ENCODE measurements around the gene CBLB. TPM values are rescaled to one million over a fixed set of nuclear protein-coding genes. Genes with fewer than 3 reads are reported as not detected.

Gene CBLB
- polyA plus RNA-seq, 2 of the 4 experiments (the other 2 are of a cell fraction), result 6.8 to 16.2 TPM

GRCh38 chr3:105775368-105775767 is 93.4 kb downstream of the CBLB start:
- H3K4me1 ChIP-seq, result 0 out of 3 replicates have a peak, but pooled peaks cover 3% of the 10 kb centered on the region
- H3K9me3 ChIP-seq, result no peaks in the 10 kb centered on the region
- DNase-seq (ENCODE audit: low read depth in 1 of 2, low spot score in 1 of 2) (no peak), ATAC-seq (no peak), FAIRE-seq (peak; percentile 7)
- no peak overlapping the region for H3K4me3 ChIP-seq
- ChIA-PET POLR2A (no interaction called here), CTCF (no interaction called here)
- TF ChIP-seq, protein P1, sequence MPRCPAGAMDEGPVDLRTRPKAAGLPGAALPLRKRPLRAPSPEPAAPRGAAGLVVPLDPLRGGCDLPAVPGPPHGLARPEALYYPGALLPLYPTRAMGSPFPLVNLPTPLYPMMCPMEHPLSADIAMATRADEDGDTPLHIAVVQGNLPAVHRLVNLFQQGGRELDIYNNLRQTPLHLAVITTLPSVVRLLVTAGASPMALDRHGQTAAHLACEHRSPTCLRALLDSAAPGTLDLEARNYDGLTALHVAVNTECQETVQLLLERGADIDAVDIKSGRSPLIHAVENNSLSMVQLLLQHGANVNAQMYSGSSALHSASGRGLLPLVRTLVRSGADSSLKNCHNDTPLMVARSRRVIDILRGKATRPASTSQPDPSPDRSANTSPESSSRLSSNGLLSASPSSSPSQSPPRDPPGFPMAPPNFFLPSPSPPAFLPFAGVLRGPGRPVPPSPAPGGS (IDR thresholded peaks at IDR 0.05), result no peak
- peak; percentile 41 for TF ChIP-seq MAFK (IDR thresholded peaks at IDR 0.05; ENCODE audit: partially characterized antibody)
- H3K4me2 ChIP-seq, result no peak overlapping the region
- no peak overlapping the region for H3K27ac ChIP-seq
- 64% methylated on average over 3 of the region's 3 CpGs for WGBS (ENCODE audit: missing lambda C conversion rate)

DNA sequence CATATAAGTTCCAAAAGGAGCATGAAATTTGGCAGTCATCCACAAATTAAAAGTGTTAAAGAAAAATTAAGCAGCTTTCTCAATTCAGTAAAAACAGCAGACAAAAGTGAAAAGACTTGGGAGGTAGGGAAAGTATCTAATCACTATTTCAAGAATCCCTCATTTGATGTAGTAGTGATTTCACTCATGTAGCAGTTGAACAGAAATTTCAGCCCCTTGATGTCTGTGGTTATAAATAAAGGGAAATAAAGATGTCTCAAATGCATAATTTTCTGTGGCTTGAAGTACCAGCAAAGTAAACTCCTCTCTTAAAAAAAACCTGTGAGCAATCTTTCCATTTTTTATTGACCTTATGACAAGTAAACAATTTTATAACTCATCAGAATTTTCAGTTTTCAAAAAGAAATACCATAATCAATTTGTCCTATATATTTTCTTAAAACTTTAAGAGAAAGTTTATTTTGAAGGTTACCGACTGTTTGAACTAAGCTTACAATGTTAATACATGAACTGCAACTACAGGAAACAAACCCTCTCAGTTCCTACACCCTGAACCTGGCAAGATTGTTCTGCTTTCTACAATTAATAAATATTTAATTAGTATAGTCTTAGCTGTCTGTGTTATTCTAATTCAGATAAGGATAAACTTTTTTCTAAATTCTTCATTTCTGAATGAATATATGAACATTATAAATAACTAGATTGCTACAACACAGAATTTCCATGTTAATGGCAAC is 94.2 kb downstream of the CBLB start:
- CTCF ChIA-PET, result no interaction called here
- 0 out of 3 replicates have a peak, but pooled peaks cover 3% of the 10 kb centered on the region for H3K4me1 ChIP-seq
- no peak for ATAC-seq
- DNase-seq (ENCODE audit: low read depth in 1 of 2, low spot score in 1 of 2), result no peak
- no peak overlapping the region for H3K27ac ChIP-seq
- 89% methylated on average over 1 of the region's 1 CpG for WGBS (ENCODE audit: missing lambda C conversion rate)
- TF ChIP-seq HMGXB4 (CRISPR knock-in tag; IDR thresholded peaks at IDR 0.05; ENCODE audit: borderline replicate concordance) (no peak), GATA3 (IDR thresholded peaks at IDR 0.05; ENCODE audit: borderline replicate concordance) (no peak), CTCF (IDR thresholded peaks at IDR 0.05) (no peak), CHD2 (IDR thresholded peaks at IDR 0.05; ENCODE audit: low read length, partially characterized antibody) (no peak), KDM5A (IDR thresholded peaks at IDR 0.05) (no peak), HOXA7 (CRISPR knock-in tag; IDR thresholded peaks at IDR 0.05) (no peak), NPAS2 (CRISPR knock-in tag; IDR thresholded peaks at IDR 0.05; ENCODE audit: borderline replicate concordance) (no peak), BHLHE40 (IDR thresholded peaks at IDR 0.05; ENCODE audit: low read depth, low read length) (no peak), HDAC2 (IDR thresholded peaks at IDR 0.05) (no peak), MAZ (IDR thresholded peaks at IDR 0.05; ENCODE audit: borderline replicate concordance, low read depth, low read length) (no peak), CBX2 (IDR thresholded peaks at IDR 0.05; ENCODE audit: borderline replicate concordance, low read depth) (no peak), SREBF2 (IDR thresholded peaks at IDR 0.05) (no peak), ZC3H11A (IDR thresholded peaks at IDR 0.05) (no peak), MAFK (IDR thresholded peaks at IDR 0.05; ENCODE audit: partially characterized antibody) (no peak)
- TF ChIP-seq, protein P1 (IDR thresholded peaks at IDR 0.05), result no peak
- POLR2A ChIA-PET, result no interaction called here
- FAIRE-seq, result no peak
- no peak overlapping the region for H3K4me2 ChIP-seq
- H3K4me3 ChIP-seq, result no peak overlapping the region
- no peaks in the 10 kb centered on the region for H3K9me3 ChIP-seq

DNA sequence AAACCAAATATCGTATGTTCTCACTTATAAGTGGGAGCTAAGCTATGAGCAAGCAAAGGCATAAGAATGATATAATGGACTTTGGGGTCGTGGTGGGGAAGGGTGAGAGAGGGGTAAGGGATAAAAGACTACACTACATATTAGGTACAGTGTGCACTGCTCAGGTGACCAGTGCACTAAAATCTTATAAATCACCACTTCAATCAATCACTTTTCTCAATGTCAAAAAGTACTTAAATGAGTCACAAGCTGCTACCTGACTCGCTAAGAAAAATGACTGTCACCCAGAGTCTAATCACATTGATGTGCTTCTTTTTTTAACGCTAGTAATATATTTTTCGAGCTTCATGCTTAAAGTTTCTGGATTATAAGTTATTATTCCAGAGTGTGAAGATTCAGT is 95.5 kb downstream of the CBLB start:
- FAIRE-seq (no peak), DNase-seq (ENCODE audit: low read depth in 1 of 2, low spot score in 1 of 2) (no peak), ATAC-seq (no peak)
- 83% methylated on average over 5 of the region's 5 CpGs for WGBS (ENCODE audit: missing lambda C conversion rate)
- Histone ChIP-seq H3K27ac (no peak overlapping the region), H3K4me2 (no peak overlapping the region), H3K4me1 (0 out of 3 replicates have a peak, but pooled peaks cover 3% of the 10 kb centered on the region), H3K9me3 (no peaks in the 10 kb centered on the region), H3K4me3 (no peak overlapping the region)
- ChIA-PET CTCF (interaction anchor here (0.6 kb wide), 1 partner anchor 8 kb away, joined by 3 read pairs; no protein-coding TSS in a partner anchor), POLR2A (no interaction called here)
- no peak for TF ChIP-seq RFX5 (IDR thresholded peaks at IDR 0.05)
- TF ChIP-seq HOXB13 (CRISPR knock-in tag; IDR thresholded peaks at IDR 0.05; ENCODE audit: low read depth), result no peak
- no peak for TF ChIP-seq ZSCAN20 (CRISPR knock-in tag; IDR thresholded peaks at IDR 0.05)
- no peak for TF ChIP-seq CHD4 (IDR thresholded peaks at IDR 0.05; ENCODE audit: borderline replicate concordance)
- no peak for TF ChIP-seq ZNF302 (CRISPR knock-in tag; IDR thresholded peaks at IDR 0.05)
- no peak for TF ChIP-seq JUN (IDR thresholded peaks at IDR 0.05)
- TF ChIP-seq HDAC2 (IDR thresholded peaks at IDR 0.05), result no peak
- TF ChIP-seq POLR2A (IDR thresholded peaks at IDR 0.05; ENCODE audit: low read length), result no peak
- no peak for TF ChIP-seq CEBPB (IDR thresholded peaks at IDR 0.05)

All from A549 (cell line).